Activated CD4-positive, alpha-beta T cell treated with anti-CD3 and anti-CD28 coated beads for 24 hours (primary cell): ENCODE results near the gene HEBP1.

Experiments
- DNase-seq, 2 donors: peaks; one replicate each; pipeline ENCODE4 v3.0.0-alpha.2; 2020; ENCODE audit warnings: low read depth in 2 of 2

Gene HEBP1

GRCh38 chr12:13023811-13024530 is 23.9 kb upstream of the HEBP1 start:
- DNase-seq: no peak

- DNase-seq: no peak
These were observed 22.8 kb upstream of the HEBP1 start for GRCh38 chr12:13022851-13023271.

GRCh38 chr12:13011098-13011497 is 11.0 kb upstream of the HEBP1 start:
- DNase-seq: no peak

GRCh38 chr12:13008741-13009380 is 8.8 kb upstream of the HEBP1 start:
- DNase-seq: no peak

GRCh38 chr12:13007496-13008233 is 7.6 kb upstream of the HEBP1 start:
- DNase-seq: no peak

GRCh38 chr12:13005649-13006048 is 5.6 kb upstream of the HEBP1 start:
- DNase-seq: no peak

GRCh38 chr12:13004986-13005385 is 4.9 kb upstream of the HEBP1 start:
- DNase-seq: no peak

- DNase-seq: no peak
These were observed 4.3 kb upstream of the HEBP1 start for GRCh38 chr12:13004361-13004760.

- no peak for DNase-seq
These were observed 2.4 kb upstream of the HEBP1 start for GRCh38 chr12:13002301-13003097.

GRCh38 chr12:13001775-13002040 is 1.6 kb upstream of the HEBP1 start:
- no peak for DNase-seq

- DNase-seq: peak in 1 of 2 donors; percentile 9
These were observed 1.1 kb upstream of the HEBP1 start for GRCh38 chr12:13000925-13001774.

GRCh38 chr12:13000616-13000924 is 505 bp upstream of the HEBP1 start:
- peak in 1 of 2 donors; percentile 8 for DNase-seq

- no peak for DNase-seq
These were observed 650 bp downstream of the HEBP1 start for GRCh38 chr12:12999271-12999958.

GRCh38 chr12:12998248-12998647 is 1.8 kb downstream of the HEBP1 start:
- DNase-seq: no peak

- DNase-seq: no peak
These were observed 2.3 kb downstream of the HEBP1 start for GRCh38 chr12:12997734-12998133.

GRCh38 chr12:12997156-12997555 is 2.9 kb downstream of the HEBP1 start:
- no peak for DNase-seq

- no peak for DNase-seq
These were observed 3.9 kb downstream of the HEBP1 start for GRCh38 chr12:12996209-12996608.

- no peak for DNase-seq
These were observed 5.0 kb downstream of the HEBP1 start for GRCh38 chr12:12995088-12995487.

GRCh38 chr12:12993367-12993766 is 6.7 kb downstream of the HEBP1 start:
- no peak for DNase-seq

GRCh38 chr12:12992418-12993130 is 7.5 kb downstream of the HEBP1 start:
- DNase-seq: no peak
